ENCODE results near the gene STARD3. TPM values are rescaled to one million over a fixed set of nuclear protein-coding genes. Genes with fewer than 3 reads are reported as not detected.
"Not testable (repeated sequence)": the region's sequence is repeated elsewhere in the genome, so short reads cannot be mapped to it uniquely, and the experiment has no call there.

The STARD3 gene
- 57.9 TPM for polyA plus RNA-seq
- long read RNA-seq, donor 1, transcript STARD3-201 (15 exons, 2,132 nt), result major isoform, 7 of 10 reads
- long read RNA-seq, donor 1, partial matches to known transcripts, result 0 of 10 reads
- long read RNA-seq, donor 1, other reads (novel, unspliced or antisense), result 0 of 10 reads
- long read RNA-seq, donor 2, transcript STARD3-201 (15 exons, 2,132 nt), result major isoform, 8 of 35 reads
- long read RNA-seq, donor 2, partial matches to known transcripts, result 26 of 35 reads
- long read RNA-seq, donor 2, other reads (novel, unspliced or antisense), result 0 of 35 reads
- long read RNA-seq, donor 3, result 0 reads
- long read RNA-seq, donor 4, result 0 reads
- long read RNA-seq, donor 5, transcript STARD3-201 (15 exons, 2,132 nt), result major isoform, 5 of 5 reads
- long read RNA-seq, donor 5, partial matches to known transcripts, result 0 of 5 reads
- long read RNA-seq, donor 5, other reads (novel, unspliced or antisense), result 0 of 5 reads
- long read RNA-seq, donor 6, transcript STARD3-201 (15 exons, 2,132 nt), result major isoform, 7 of 41 reads
- long read RNA-seq, donor 6, partial matches to known transcripts, result 34 of 41 reads
- long read RNA-seq, donor 6, other reads (novel, unspliced or antisense), result 0 of 41 reads
- long read RNA-seq, donor 7, partial matches to known transcripts, result 0 of 3 reads
- long read RNA-seq, donor 7, other reads (novel, unspliced or antisense), result 0 of 3 reads
- long read RNA-seq, donor 8, transcript STARD3-201 (15 exons, 2,132 nt), result major isoform, 7 of 54 reads
- long read RNA-seq, donor 8, partial matches to known transcripts, result 47 of 54 reads
- long read RNA-seq, donor 8, other reads (novel, unspliced or antisense), result 0 of 54 reads
- long read RNA-seq, donor 9, transcript STARD3-201 (15 exons, 2,132 nt), result major isoform, 11 of 34 reads
- long read RNA-seq, donor 9, partial matches to known transcripts, result 23 of 34 reads
- long read RNA-seq, donor 9, other reads (novel, unspliced or antisense), result 0 of 34 reads
- long read RNA-seq, donor 10, transcript STARD3-201 (15 exons, 2,132 nt), result major isoform, 15 of 15 reads
- long read RNA-seq, donor 10, partial matches to known transcripts, result 0 of 15 reads
- long read RNA-seq, donor 10, other reads (novel, unspliced or antisense), result 0 of 15 reads
- long read RNA-seq, donor 11, partial matches to known transcripts, result 0 of 4 reads
- long read RNA-seq, donor 11, other reads (novel, unspliced or antisense), result 0 of 4 reads

DNA sequence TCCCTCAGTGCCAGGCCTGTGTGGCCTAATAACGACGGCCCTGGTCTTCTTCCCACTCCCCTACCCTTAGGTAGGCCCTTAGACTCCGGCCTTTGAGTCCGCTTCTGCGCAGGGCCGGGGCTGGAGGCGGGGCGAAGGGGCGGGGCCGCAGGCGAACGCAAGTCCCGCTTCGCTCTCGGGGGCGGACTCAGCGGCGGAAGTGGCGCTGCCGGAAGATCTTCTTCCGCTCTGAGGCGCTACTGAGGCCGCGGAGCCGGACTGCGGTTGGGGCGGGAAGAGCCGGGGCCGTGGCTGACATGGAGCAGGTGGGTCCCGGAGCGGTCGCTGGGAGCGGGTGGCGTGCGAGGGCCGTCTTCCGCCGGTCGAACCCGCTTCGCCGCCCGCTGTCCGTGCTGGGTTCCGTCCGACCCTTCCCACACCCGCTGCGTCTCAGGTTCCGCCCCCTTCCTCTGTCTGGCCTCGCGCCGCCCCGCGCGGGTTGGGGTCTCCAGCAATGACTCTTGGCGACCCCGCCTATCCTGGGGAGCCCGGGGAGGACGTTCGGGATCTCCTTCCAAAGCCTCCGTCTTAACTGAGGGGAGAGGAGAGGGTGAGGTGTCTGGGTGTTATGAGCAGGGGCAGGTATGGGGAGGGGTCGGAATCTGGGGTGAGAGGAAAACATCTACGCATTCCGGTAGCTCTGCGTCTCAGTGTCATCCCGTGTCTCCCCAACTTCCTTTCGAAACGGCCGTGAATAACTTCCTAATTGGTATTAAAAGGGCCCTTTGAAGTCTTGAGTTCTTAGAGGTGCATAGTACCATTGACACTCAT, at the start of gene STARD3:
TSS of gene STARD3 (plus strand) at position 218 of the 810 bp plus-strand sequence. CDS start 16,388 bp downstream, outside the sequence.
- Histone ChIP-seq H3K27ac (ENCODE audit: low read length) (peak within 1 kb of the TSS; percentile 78), H3K27me3 (ENCODE audit: control insufficient read depth, insufficient read depth, low read length) (no peaks in the 10 kb centered on the region), H3K36me3 (ENCODE audit: control insufficient read depth, insufficient read depth, low read length) (no peaks in the 10 kb centered on the region), H3K4me3 (ENCODE audit: low read length) (peak within 1 kb of the TSS; percentile 86), H3K9me3 (ENCODE audit: control insufficient read depth, low read depth, low read length) (no peaks in the 10 kb centered on the region), H3K4me1 (ENCODE audit: control insufficient read depth, insufficient read depth, low read length) (peaks cover 60% of the 10 kb centered on the region)
- DNase-seq, result peak; percentile 91 to 97
- WGBS (ENCODE audit: insufficient coverage, low lambda C conversion rate), result no CpG with 5 or more reads among the region's 69 CpGs

DNA sequence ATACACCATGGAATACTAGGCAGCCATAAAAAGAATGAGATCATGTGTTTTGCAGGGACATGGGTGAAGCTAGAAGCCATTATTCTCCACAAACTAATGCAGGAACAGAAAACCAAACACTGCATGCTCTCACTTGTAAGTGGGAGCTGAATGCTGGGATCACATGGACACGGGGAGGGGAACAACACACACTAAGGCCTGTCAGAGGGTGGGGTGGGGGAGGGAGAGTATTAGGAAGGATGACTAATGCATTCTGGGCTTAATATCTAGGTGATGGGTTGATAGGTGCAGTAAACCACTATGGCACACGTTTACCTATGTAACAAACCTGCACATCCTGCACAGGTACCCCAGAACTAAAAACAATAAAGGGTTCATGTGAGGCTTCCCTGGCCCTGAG, 46.8 kb upstream of the STARD3 start:
- WGBS (ENCODE audit: insufficient coverage, low lambda C conversion rate), result no CpG with 5 or more reads among the region's 2 CpGs
- peaks cover 22% of the 10 kb centered on the region for H3K27me3 ChIP-seq (ENCODE audit: control insufficient read depth, insufficient read depth, low read length)
- not testable (repeated sequence) for H3K4me1 ChIP-seq (ENCODE audit: control insufficient read depth, insufficient read depth, low read length); H3K4me3 ChIP-seq (ENCODE audit: low read length); H3K27ac ChIP-seq (ENCODE audit: low read length); H3K9me3 ChIP-seq (ENCODE audit: control insufficient read depth, low read depth, low read length); H3K36me3 ChIP-seq (ENCODE audit: control insufficient read depth, insufficient read depth, low read length); DNase-seq

GRCh38 chr17:39591958-39592954, 44.7 kb upstream of the STARD3 start:
- Histone ChIP-seq H3K27me3 (ENCODE audit: control insufficient read depth, insufficient read depth, low read length) (peaks cover 42% of the 10 kb centered on the region), H3K9me3 (ENCODE audit: control insufficient read depth, low read depth, low read length) (peaks cover 10% of the 10 kb centered on the region)
- 0% methylated on average over 2 of the region's 22 CpGs for WGBS (ENCODE audit: insufficient coverage, low lambda C conversion rate)

DNA sequence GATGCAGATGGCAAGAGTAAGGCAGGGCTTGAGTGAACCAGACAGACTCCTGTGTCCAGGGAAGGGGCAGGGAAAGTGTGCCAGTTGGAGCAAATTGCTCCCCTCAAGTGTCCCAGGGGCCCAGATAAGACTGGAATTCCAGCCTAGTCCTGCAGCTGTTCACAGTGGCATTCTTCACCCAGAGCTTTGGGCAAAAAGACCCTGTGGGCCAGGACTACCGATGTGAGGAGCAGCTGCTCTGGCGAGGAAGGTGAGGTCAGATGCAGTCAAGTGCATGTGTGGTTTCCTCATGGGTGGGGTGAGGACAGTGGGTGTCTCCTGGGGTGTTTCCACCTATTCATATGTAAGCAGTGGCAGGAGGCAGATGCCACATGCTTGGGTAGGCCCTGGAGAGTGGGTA, 43.6 kb upstream of the STARD3 start:
- no peak for DNase-seq
- H3K36me3 ChIP-seq (ENCODE audit: control insufficient read depth, insufficient read depth, low read length), result no peaks in the 10 kb centered on the region
- no peaks in the 10 kb centered on the region for H3K4me1 ChIP-seq (ENCODE audit: control insufficient read depth, insufficient read depth, low read length)
- no peak overlapping the region for H3K4me3 ChIP-seq (ENCODE audit: low read length)
- H3K27ac ChIP-seq (ENCODE audit: low read length), result no peak overlapping the region
- H3K27me3 ChIP-seq (ENCODE audit: control insufficient read depth, insufficient read depth, low read length), result peaks cover 54% of the 10 kb centered on the region
- H3K9me3 ChIP-seq (ENCODE audit: control insufficient read depth, low read depth, low read length), result peaks cover 10% of the 10 kb centered on the region
- no CpG with 5 or more reads among the region's 2 CpGs for WGBS (ENCODE audit: insufficient coverage, low lambda C conversion rate)

More at GRCh38 chr17:39591958-39592954, 44.7 kb upstream of the STARD3 start:
- Histone ChIP-seq H3K4me1 (ENCODE audit: control insufficient read depth, insufficient read depth, low read length) (no peaks in the 10 kb centered on the region), H3K36me3 (ENCODE audit: control insufficient read depth, insufficient read depth, low read length) (no peaks in the 10 kb centered on the region), H3K4me3 (ENCODE audit: low read length) (no peak overlapping the region), H3K27ac (ENCODE audit: low read length) (no peak overlapping the region)
- peak; percentile 51 to 68 for DNase-seq

GRCh38 chr17:39595294-39595693, 41.6 kb upstream of the STARD3 start:
- no CpG with 5 or more reads among the region's 4 CpGs for WGBS (ENCODE audit: insufficient coverage, low lambda C conversion rate)
- Histone ChIP-seq H3K27ac (ENCODE audit: low read length) (no peak overlapping the region), H3K4me3 (ENCODE audit: low read length) (no peak overlapping the region), H3K9me3 (ENCODE audit: control insufficient read depth, low read depth, low read length) (peaks cover 15% of the 10 kb centered on the region), H3K36me3 (ENCODE audit: control insufficient read depth, insufficient read depth, low read length) (no peaks in the 10 kb centered on the region), H3K4me1 (ENCODE audit: control insufficient read depth, insufficient read depth, low read length) (peaks cover 2% of the 10 kb centered on the region), H3K27me3 (ENCODE audit: control insufficient read depth, insufficient read depth, low read length) (peaks cover 73% of the 10 kb centered on the region)
- DNase-seq, result no peak

- WGBS (ENCODE audit: insufficient coverage, low lambda C conversion rate), result no CpG with 5 or more reads among the region's 11 CpGs
- DNase-seq, result no peak
- Histone ChIP-seq H3K27ac (ENCODE audit: low read length) (no peak overlapping the region), H3K27me3 (ENCODE audit: control insufficient read depth, insufficient read depth, low read length) (peaks cover 80% of the 10 kb centered on the region), H3K36me3 (ENCODE audit: control insufficient read depth, insufficient read depth, low read length) (no peaks in the 10 kb centered on the region), H3K4me3 (ENCODE audit: low read length) (no peak overlapping the region), H3K9me3 (ENCODE audit: control insufficient read depth, low read depth, low read length) (peaks cover 15% of the 10 kb centered on the region), H3K4me1 (ENCODE audit: control insufficient read depth, insufficient read depth, low read length) (peaks cover 2% of the 10 kb centered on the region)
Measured at GRCh38 chr17:39595928-39596510, 40.9 kb upstream of the STARD3 start.

DNA sequence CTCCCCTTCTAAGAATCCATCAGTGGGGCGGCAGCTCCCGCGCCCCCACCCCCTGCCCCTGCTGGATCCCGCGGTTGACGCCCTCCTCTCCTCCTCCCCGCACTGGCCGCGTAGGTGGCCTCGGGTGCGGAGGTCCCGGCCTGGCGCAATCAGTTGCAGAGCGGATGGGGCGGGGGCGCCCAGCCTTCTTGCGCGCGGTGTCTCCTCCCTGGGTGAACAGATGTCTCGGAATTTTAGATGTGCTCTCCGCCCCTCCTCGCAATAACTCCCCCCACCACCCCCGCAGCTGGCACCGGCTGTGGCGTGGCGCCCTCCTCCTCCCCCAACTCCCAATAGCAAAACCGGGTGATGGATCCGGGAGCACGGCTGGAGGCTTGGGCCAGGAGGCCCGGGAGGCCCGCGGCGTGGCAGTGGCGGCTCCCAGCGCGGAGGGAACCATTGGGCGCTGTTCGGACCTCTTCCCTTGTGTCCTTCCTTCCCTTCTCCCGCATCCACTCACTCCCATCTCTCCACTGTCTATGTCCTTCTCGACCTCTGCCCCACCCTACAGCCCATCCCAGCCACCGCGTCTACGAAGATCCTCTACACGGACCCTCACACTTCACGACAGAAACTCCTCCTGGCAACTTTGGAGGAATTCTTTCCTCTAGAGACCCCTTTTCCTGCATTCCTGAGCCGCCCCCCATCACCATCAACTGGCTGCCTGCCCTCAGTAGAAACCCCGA, 40.2 kb upstream of the STARD3 start:
- peaks cover 84% of the 10 kb centered on the region for H3K27me3 ChIP-seq (ENCODE audit: control insufficient read depth, insufficient read depth, low read length)
- H3K4me3 ChIP-seq (ENCODE audit: low read length), result no peak overlapping the region
- no peak for DNase-seq
- no peaks in the 10 kb centered on the region for H3K36me3 ChIP-seq (ENCODE audit: control insufficient read depth, insufficient read depth, low read length)
- H3K4me1 ChIP-seq (ENCODE audit: control insufficient read depth, insufficient read depth, low read length), result peaks cover 2% of the 10 kb centered on the region
- H3K9me3 ChIP-seq (ENCODE audit: control insufficient read depth, low read depth, low read length), result peaks cover 15% of the 10 kb centered on the region
- WGBS (ENCODE audit: insufficient coverage, low lambda C conversion rate), result 0% methylated on average over 2 of the region's 47 CpGs
- H3K27ac ChIP-seq (ENCODE audit: low read length), result no peak overlapping the region

GRCh38 chr17:39597372-39598046, 39.4 kb upstream of the STARD3 start:
- no peak for DNase-seq
- H3K27ac ChIP-seq (ENCODE audit: low read length), result no peak overlapping the region
- 20% methylated on average over 1 of the region's 22 CpGs for WGBS (ENCODE audit: insufficient coverage, low lambda C conversion rate)
- no peak overlapping the region for H3K4me3 ChIP-seq (ENCODE audit: low read length)
- H3K9me3 ChIP-seq (ENCODE audit: control insufficient read depth, low read depth, low read length), result peaks cover 15% of the 10 kb centered on the region
- H3K27me3 ChIP-seq (ENCODE audit: control insufficient read depth, insufficient read depth, low read length), result peaks cover 92% of the 10 kb centered on the region
- peaks cover 2% of the 10 kb centered on the region for H3K4me1 ChIP-seq (ENCODE audit: control insufficient read depth, insufficient read depth, low read length)
- H3K36me3 ChIP-seq (ENCODE audit: control insufficient read depth, insufficient read depth, low read length), result no peaks in the 10 kb centered on the region

Measured in large intestine (tissue), 12 donors.